ENCODE data around the gene GSDME. TPM values are rescaled to one million over a fixed set of nuclear protein-coding genes. Genes with fewer than 3 reads are reported as not detected.

The GSDME gene
- total RNA-seq, 1 experiment from 2014 or later = 5.5 TPM

DNA sequence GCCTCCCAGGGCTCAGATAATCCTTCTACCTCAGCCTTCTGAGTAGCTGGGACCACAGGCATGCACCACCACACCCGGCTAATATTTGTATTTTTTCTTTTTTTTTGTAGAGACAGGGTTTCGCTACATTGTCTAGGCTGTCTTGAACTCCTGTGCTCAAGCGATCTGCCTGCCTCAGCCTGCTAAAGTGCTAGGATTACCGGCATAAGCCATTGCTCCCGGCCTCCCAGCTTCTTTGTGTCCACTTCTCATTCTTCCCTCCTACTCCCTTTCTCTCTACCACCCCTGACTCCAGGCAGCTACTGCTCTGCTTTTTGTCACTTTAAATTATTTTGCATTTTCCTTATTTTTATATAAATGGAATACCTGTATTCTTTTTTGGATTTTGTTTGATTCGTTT lies 100.7 kb downstream of the GSDME start:
- Histone ChIP-seq H3K27ac (ENCODE audit: insufficient read length, low read depth, low read length) (no peak overlapping the region), H3T11ph (ENCODE audit: low read length) (no peak overlapping the region), H3K4me1 (ENCODE audit: insufficient read depth, low read length) (no peaks in the 10 kb centered on the region), H2BK120ac (ENCODE audit: low read depth, low read length, poor library complexity, severe bottlenecking) (no peak overlapping the region), H2BK5ac (ENCODE audit: insufficient read length, low read length) (no peak overlapping the region), H3K4me2 (ENCODE audit: insufficient read depth, insufficient read length, low read length) (no peak overlapping the region), H3K9me3 (ENCODE audit: control insufficient read depth, low read depth, low read length) (no peaks in the 10 kb centered on the region), H4K8ac (replicated peaks; ENCODE audit: insufficient read length, low read depth, low read length) (no peak overlapping the region), H4K20me1 (ENCODE audit: control insufficient read depth, insufficient read depth, insufficient read length) (no peaks in the 10 kb centered on the region), H2BK12ac (ENCODE audit: insufficient read length, low read depth, low read length) (no peak overlapping the region), H3K14ac (ENCODE audit: insufficient read depth, low read length) (no peak overlapping the region), H4K91ac (ENCODE audit: insufficient read length, low read depth, low read length) (no peak overlapping the region), H3K18ac (ENCODE audit: insufficient read length, low read depth, low read length) (no peak overlapping the region), H3K79me2 (ENCODE audit: insufficient read depth, low read length) (no peaks in the 10 kb centered on the region), H2BK15ac (ENCODE audit: low read depth, low read length) (no peak overlapping the region), H2BK20ac (ENCODE audit: low read depth, low read length, poor library complexity, severe bottlenecking) (no peak overlapping the region), H2AFZ (ENCODE audit: low read length) (no peak overlapping the region), H3K4ac (ENCODE audit: low read depth, low read length) (no peak overlapping the region), H4K5ac (ENCODE audit: insufficient read length, low read depth, low read length) (no peak overlapping the region), H3K79me1 (ENCODE audit: insufficient read depth, low read depth, low read length, poor library complexity, severe bottlenecking) (no peaks in the 10 kb centered on the region), H3K23me2 (ENCODE audit: insufficient read length, low read depth, low read length, poor library complexity, severe bottlenecking) (no peaks in the 10 kb centered on the region), H3K27me3 (ENCODE audit: insufficient read depth, low read length) (no peaks in the 10 kb centered on the region), H3K56ac (ENCODE audit: insufficient read length, low read depth, low read length) (no peak overlapping the region), H2AK5ac (ENCODE audit: insufficient read length, low read length) (no peak overlapping the region), H3K23ac (ENCODE audit: insufficient read length, low read depth, low read length) (no peak overlapping the region), H3K9ac (ENCODE audit: extremely low read depth, insufficient read length, low read length) (no peak overlapping the region)
- Mint-ChIP-seq H3K4me1 (peaks cover 15 to 23% of the 10 kb centered on the region in 2 experiments), H3K9me3 (no peaks in the 10 kb centered on the region), H3K27me3 (ENCODE audit: low read depth) (no peaks in the 10 kb centered on the region), H3K4me3 (no peak overlapping the region), H3K36me3 (ENCODE audit: insufficient read depth in 1 of 3, low read depth in 3 of 3) (peaks cover 13 to 15% (median 15%) of the 10 kb centered on the region in 3 experiments; a peak in 6 of 7 replicates), H3K27ac (0 out of 7 replicates have a peak overlapping the region, but pooled peaks of 1 of the 3 experiments have one; percentile 52)
- TF ChIP-seq, protein P1, sequence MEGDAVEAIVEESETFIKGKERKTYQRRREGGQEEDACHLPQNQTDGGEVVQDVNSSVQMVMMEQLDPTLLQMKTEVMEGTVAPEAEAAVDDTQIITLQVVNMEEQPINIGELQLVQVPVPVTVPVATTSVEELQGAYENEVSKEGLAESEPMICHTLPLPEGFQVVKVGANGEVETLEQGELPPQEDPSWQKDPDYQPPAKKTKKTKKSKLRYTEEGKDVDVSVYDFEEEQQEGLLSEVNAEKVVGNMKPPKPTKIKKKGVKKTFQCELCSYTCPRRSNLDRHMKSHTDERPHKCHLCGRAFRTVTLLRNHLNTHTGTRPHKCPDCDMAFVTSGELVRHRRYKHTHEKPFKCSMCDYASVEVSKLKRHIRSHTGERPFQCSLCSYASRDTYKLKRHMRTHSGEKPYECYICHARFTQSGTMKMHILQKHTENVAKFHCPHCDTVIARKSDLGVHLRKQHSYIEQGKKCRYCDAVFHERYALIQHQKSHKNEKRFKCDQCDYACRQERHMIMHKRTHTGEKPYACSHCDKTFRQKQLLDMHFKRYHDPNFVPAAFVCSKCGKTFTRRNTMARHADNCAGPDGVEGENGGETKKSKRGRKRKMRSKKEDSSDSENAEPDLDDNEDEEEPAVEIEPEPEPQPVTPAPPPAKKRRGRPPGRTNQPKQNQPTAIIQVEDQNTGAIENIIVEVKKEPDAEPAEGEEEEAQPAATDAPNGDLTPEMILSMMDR (conservative IDR thresholded peaks at IDR 0.05) = no peak
- no peak for DNase-seq
- WGBS (ENCODE audit: extremely low coverage, insufficient read length, low lambda C conversion rate) = no CpG with 5 or more reads among the region's 6 CpGs

Data from H9 (cell line).